H1 (cell line): Measurements from ENCODE around the gene RIPOR2. TPM values are rescaled to one million over a fixed set of nuclear protein-coding genes. Genes with fewer than 3 reads are reported as not detected.
"Not testable (repeated sequence)": the region's sequence is repeated elsewhere in the genome, so short reads cannot be mapped to it uniquely, and the experiment has no call there.

Source experiments
- CTCF ChIA-PET: fragments of 300-600 bp; sonication (Branson Sonifier 250); formaldehyde crosslinking; loops from one replicate; lab custom pipeline; 2021; ENCODE audit not compliant: partially characterized antibody; lab: Charles Lee
- POLR2A ChIA-PET: fragments of 300-600 bp; sonication (Branson Sonifier 250); formaldehyde crosslinking; loops from one replicate; lab custom pipeline; 2021; ENCODE audit warnings: inconsistent platforms; ENCODE audit not compliant: partially characterized antibody; lab: Charles Lee
- DNase-seq, 2 experiments: peaks; one replicate each; pipeline versions ENCODE4 v3.0.0 to v3.0.0-alpha.2; 2010 to 2022; ENCODE audit warnings: low spot score in 2 of 2, low read depth in 1 of 2, mixed read lengths in 1 of 2
- FAIRE-seq: peaks from 2 replicates; lab custom pipeline; 2011; peaks lifted over from hg19 to GRCh38; lab: Jason Lieb, UNC
- H2AFZ ChIP-seq: 2 replicates; pipeline ENCODE4 v1.8.1; 2012; ENCODE audit warnings: low read length, inconsistent platforms
- H2AK5ac ChIP-seq: 2 replicates; pipeline ENCODE4 v1.6.1; 2013; ENCODE audit warnings: low read depth, low read length
- H2BK120ac ChIP-seq: replicated peaks from 2 replicates; pipeline ENCODE3; 2013; ENCODE audit warnings: low read depth, low read length, inconsistent platforms
- H2BK12ac ChIP-seq: 2 replicates; pipeline ENCODE4 v1.6.1; 2013; ENCODE audit warnings: low read depth, low read length
- H2BK15ac ChIP-seq: 2 replicates; pipeline ENCODE4 v1.6.1; 2013; ENCODE audit warnings: low read length
- H2BK20ac ChIP-seq: 2 replicates; pipeline ENCODE4 v1.6.1; 2013; ENCODE audit warnings: low read length
- H2BK5ac ChIP-seq: 2 replicates; pipeline ENCODE4 v1.6.1; 2013; ENCODE audit warnings: low read depth, low read length
- H3K14ac ChIP-seq: 2 replicates; pipeline ENCODE4 v1.6.1; 2013; ENCODE audit warnings: inconsistent platforms; ENCODE audit not compliant: insufficient read length
- H3K18ac ChIP-seq: 2 replicates; pipeline ENCODE4 v1.6.1; 2013; ENCODE audit warnings: low read length; ENCODE audit errors: extremely low read depth
- H3K23ac ChIP-seq: 2 replicates; pipeline ENCODE4 v1.6.1; 2013; ENCODE audit warnings: inconsistent platforms; ENCODE audit not compliant: insufficient read length
- H3K23me2 ChIP-seq: 2 replicates; pipeline ENCODE4 v1.6.1; 2013; ENCODE audit warnings: low read depth, low read length
- H3K27ac ChIP-seq: 2 replicates; pipeline ENCODE4 v1.6.1; 2011; ENCODE audit warnings: low read depth, low read length, inconsistent platforms
- H3K27me3 ChIP-seq, 4 experiments: replicated peaks in 1 of 4; 1 replicate in 1 of 4; 2 replicates in 3 of 4; pipeline versions ENCODE4 v1.6.1 to v1.8.1; 2011 to 2013; ENCODE audit warnings: low read length in 3 of 4, mild to moderate bottlenecking in 3 of 4, inconsistent platforms in 2 of 4, mixed read lengths in 2 of 4, moderate library complexity in 1 of 4; ENCODE audit not compliant: control insufficient read depth in 3 of 4, insufficient read depth in 3 of 4; ENCODE audit errors: extremely low read depth in 1 of 4
- H3K36me3 ChIP-seq, 4 experiments: 2 replicates each; pipeline versions ENCODE4 v1.6.1 to v1.8.1; 2011 to 2013; ENCODE audit warnings: mild to moderate bottlenecking in 4 of 4, low read length in 3 of 4, moderate library complexity in 2 of 4, control low read depth in 1 of 4, inconsistent platforms in 1 of 4; ENCODE audit not compliant: insufficient read depth in 4 of 4, control insufficient read depth in 2 of 4
- H3K4ac ChIP-seq: replicated peaks from 2 replicates; pipeline ENCODE3; 2013; ENCODE audit warnings: low read length, low read depth, mixed read lengths, inconsistent platforms; ENCODE audit not compliant: insufficient read length
- H3K4me1 ChIP-seq, 4 experiments: replicated peaks in 1 of 4; 1 replicate in 1 of 4; 2 replicates in 3 of 4; pipeline versions ENCODE4 v1.6.1 to v1.8.1; 2011 to 2013; ENCODE audit warnings: low read length in 3 of 4, inconsistent platforms in 2 of 4, mixed read lengths in 1 of 4; ENCODE audit not compliant: insufficient read depth in 4 of 4, control insufficient read depth in 3 of 4
- H3K4me2 ChIP-seq, 2 experiments: 2 replicates each; pipeline versions ENCODE4 v1.6.1 to v1.8.1; 2011 to 2013; ENCODE audit warnings: low read depth in 2 of 2, low read length in 2 of 2, control low read depth in 1 of 2, inconsistent platforms in 1 of 2, mild to moderate bottlenecking in 1 of 2; ENCODE audit not compliant: insufficient read depth in 1 of 2
- H3K4me3 ChIP-seq, 4 experiments: fragments of 200-600, 300-600 bp in 1 of 4; sonication (generic), shearing (Covaris generic), sonication (Bioruptor Twin) in 1 of 4; 2 replicates each; pipeline versions ENCODE4 v1.5.1 to v1.8.1; 2011 to 2016; ENCODE audit warnings: low read length in 4 of 4, low read depth in 3 of 4, control low read depth in 2 of 4, inconsistent platforms in 2 of 4, mild to moderate bottlenecking in 2 of 4, mixed read lengths in 1 of 4, moderate library complexity in 1 of 4; ENCODE audit not compliant: insufficient read depth in 2 of 4; ENCODE audit errors: extremely low read depth in 1 of 4
- H3K56ac ChIP-seq: replicated peaks from 2 replicates; pipeline ENCODE3; 2013; ENCODE audit warnings: low read depth, mild to moderate bottlenecking, mixed read lengths, low read length, inconsistent platforms; ENCODE audit not compliant: insufficient read length
- H3K79me1 ChIP-seq: 2 replicates; pipeline ENCODE4 v1.6.1; 2013; ENCODE audit warnings: low read depth, low read length, control low read depth
- H3K79me2 ChIP-seq, 2 experiments: 2 replicates each; pipeline versions ENCODE4 v1.6.1 to v1.8.1; 2012 to 2013; ENCODE audit warnings: low read length in 2 of 2, mild to moderate bottlenecking in 2 of 2, inconsistent platforms in 1 of 2; ENCODE audit not compliant: insufficient read depth in 2 of 2, control insufficient read depth in 1 of 2
- H3K9ac ChIP-seq, 4 experiments: replicated peaks in 1 of 4; 1 replicate in 1 of 4; 2 replicates in 3 of 4; pipeline versions ENCODE4 v1.6.1 to v1.8.1; 2011 to 2013; ENCODE audit warnings: low read depth in 3 of 4, low read length in 3 of 4, control low read depth in 2 of 4, mild to moderate bottlenecking in 2 of 4, moderate library complexity in 2 of 4, inconsistent platforms in 1 of 4; ENCODE audit errors: extremely low read depth in 1 of 4
- H3K9me3 ChIP-seq, 2 experiments: 2 replicates each; pipeline versions ENCODE4 v1.6.1 to v1.8.1; 2012 to 2013; ENCODE audit warnings: mild to moderate bottlenecking in 2 of 2, moderate library complexity in 2 of 2, control low read depth in 1 of 2, inconsistent platforms in 1 of 2, low read depth in 1 of 2, low read length in 1 of 2, mixed read lengths in 1 of 2; ENCODE audit not compliant: insufficient read depth in 2 of 2
- H4K20me1 ChIP-seq, 2 experiments: replicated peaks in 1 of 2; 2 replicates each; pipeline versions ENCODE3 to v1.8.1; 2011 to 2013; ENCODE audit warnings: inconsistent platforms in 2 of 2, low read length in 2 of 2, mild to moderate bottlenecking in 1 of 2; ENCODE audit not compliant: insufficient read depth in 2 of 2, control insufficient read depth in 1 of 2
- H4K5ac ChIP-seq: 2 replicates; pipeline ENCODE4 v1.6.1; 2013; ENCODE audit warnings: low read length, low read depth, mixed read lengths, inconsistent platforms; ENCODE audit not compliant: insufficient read length
- H4K8ac ChIP-seq: 2 replicates; pipeline ENCODE4 v1.8.0; 2013; ENCODE audit warnings: mild to moderate bottlenecking, moderate library complexity, low read length, inconsistent platforms; ENCODE audit not compliant: insufficient read depth; ENCODE audit errors: extremely low read depth
- H4K91ac ChIP-seq: replicated peaks from 2 replicates; pipeline ENCODE3; 2013; ENCODE audit warnings: low read length, mixed read lengths, inconsistent platforms; ENCODE audit not compliant: insufficient read length
- WGBS, 2 experiments: shearing (Covaris generic) in 1 of 2; methylation state at CpG; one replicate each; pipeline versions ENCODE4 v1.1.6 to v1.1.7; 2013 to 2015; ENCODE audit warnings: low lambda C conversion rate in 2 of 2, mixed read lengths in 2 of 2, inconsistent platforms in 1 of 2, low coverage in 1 of 2, missing lambda C conversion rate in 1 of 2; ENCODE audit not compliant: insufficient replicate concordance in 2 of 2, insufficient coverage in 1 of 2, insufficient read length in 1 of 2; ENCODE audit errors: extremely low coverage in 1 of 2, missing lambda C conversion rate in 1 of 2; 5-methylcytosine and 5-hydroxymethylcytosine counted together
- polyA plus RNA-seq, 7 experiments: library from polyadenylated mRNA; depleted of rRNA in 3 of 7; stranded (reverse) in 5 of 7; unstranded in 2 of 7; fragments of >200 nt in 5 of 7; fragments of 200-250 nt in 2 of 7; gene quantifications; 1 replicate in 5 of 7; 2 replicates in 1 of 7; 4 replicates in 1 of 7; pipeline versions ENCODE4 v1.2.1 to v1.2.3, GENCODE V29; 2011 to 2013; ENCODE audit warnings: missing spikeins in 2 of 7, mixed read lengths in 2 of 7
- total RNA-seq: library from RNA; stranded (reverse); fragmentation: NEBNext Ultra II Directional; extraction: Animal tissue kit (Norgen Biotek cat#: 25700); gene quantifications from 2 replicates; pipeline ENCODE4 v1.2.1, GENCODE V29; 2021

Gene RIPOR2
- total and polyA plus RNA-seq, 2 of the 8 experiments (the other 6 are each of a cell fraction or from before 2014, with no cell fraction given), result 16.7 to 45.6 TPM

DNA sequence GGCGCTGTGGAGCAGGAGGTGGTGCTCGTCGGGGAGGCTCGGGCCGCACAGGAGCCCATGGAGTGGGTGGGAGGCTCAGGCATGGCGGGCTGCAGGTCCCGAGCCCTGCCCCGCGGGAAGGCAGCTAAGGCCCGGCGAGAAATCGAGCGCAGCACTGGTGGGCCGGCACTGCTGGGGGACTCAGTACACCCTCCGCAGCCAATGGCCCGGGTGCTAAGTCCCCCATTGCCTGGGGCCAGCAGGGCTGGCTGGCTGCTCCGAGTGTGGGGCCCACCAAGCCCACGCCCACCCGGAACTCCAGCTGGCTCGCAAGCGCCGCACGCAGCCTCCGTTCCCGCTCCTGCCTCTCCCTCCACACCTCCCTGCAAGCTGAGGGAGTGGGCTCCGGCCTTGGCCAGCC lies 169.8 kb downstream of the RIPOR2 start:
- not testable (repeated sequence) for H3K27ac ChIP-seq, H3K79me2 ChIP-seq, H3K27me3 ChIP-seq, H4K20me1 ChIP-seq, H3K79me1 ChIP-seq, H2AFZ ChIP-seq, H3K36me3 ChIP-seq, H3K9me3 ChIP-seq, H3K4ac ChIP-seq, H3K9ac ChIP-seq, H4K5ac ChIP-seq, H2AK5ac ChIP-seq, H4K8ac ChIP-seq, DNase-seq, H3K56ac ChIP-seq, H3K23ac ChIP-seq, FAIRE-seq, H3K14ac ChIP-seq, H3K18ac ChIP-seq, H3K4me1 ChIP-seq, H4K91ac ChIP-seq, H3K4me2 ChIP-seq, H2BK20ac ChIP-seq, H2BK15ac ChIP-seq, H2BK12ac ChIP-seq, H2BK5ac ChIP-seq, H3K23me2 ChIP-seq, H2BK120ac ChIP-seq, H3K4me3 ChIP-seq
- ChIA-PET CTCF (interaction anchor here (0.7 to 1.2 kb wide), 2 partner anchors 183 to 252 kb away, joined by 3 read pairs; no protein-coding TSS in a partner anchor), POLR2A (interaction anchor here (0.7 kb wide), 1 partner anchor 56 kb away, joined by 3 read pairs; no protein-coding TSS in a partner anchor)
- 92% methylated on average over 9 of the region's 26 CpGs; no CpG with 5 or more reads in 1 of the 2 experiments for WGBS, 2 experiments
